ENCODE results near the gene DAZAP1. TPM values are rescaled to one million over a fixed set of nuclear protein-coding genes. Genes with fewer than 3 reads are reported as not detected.
"Not testable (repeated sequence)": the region's sequence is repeated elsewhere in the genome, so short reads cannot be mapped to it uniquely, and the experiment has no call there.

DAZAP1 gene
- total and polyA plus RNA-seq, 5 donors from 2014 or later = 2.4 to 153 (median 5.0) TPM

GRCh38 chr19:1434577-1435060, 27.2 kb downstream of the DAZAP1 start:
- no peak overlapping the region for H3K27ac ChIP-seq (ENCODE audit: insufficient read depth, low read length, poor library complexity, severe bottlenecking)
- H3K4me1 ChIP-seq (ENCODE audit: control insufficient read depth, insufficient read depth, low read length, poor library complexity, severe bottlenecking) = peaks cover 12% of the 10 kb centered on the region
- Mint-ChIP-seq H3K9me3 (peaks cover 0 to 2% (median 0%) of the 10 kb centered on the region in 7 donors), H3K4me3 (no peak overlapping the region), H3K27me3 (peaks cover 9% of the 10 kb centered on the region), H3K36me3 (peaks cover 7% of the 10 kb centered on the region), H3K4me1 (peaks cover 0 to 12% (median 6%) of the 10 kb centered on the region in 4 donors), H3K27ac (no peak overlapping the region)
- H3K4me3 ChIP-seq (ENCODE audit: low read depth, low read length) = no peak overlapping the region
- DNase-seq (no peak), ATAC-seq (ENCODE audit: low read depth in 2 of 2) (no peak)
- peaks cover 45% of the 10 kb centered on the region for H3K36me3 ChIP-seq (ENCODE audit: control insufficient read depth, insufficient read depth, low read length)
- no peaks in the 10 kb centered on the region for H3K27me3 ChIP-seq (ENCODE audit: control insufficient read depth, insufficient read depth, low read length)
- H3K9me3 ChIP-seq (ENCODE audit: control insufficient read depth in 2 of 2, low read length in 2 of 2) = no peaks in the 10 kb centered on the region

- Mint-ChIP-seq H3K4me1 (peaks cover 0 to 18% (median 7%) of the 10 kb centered on the region in 4 donors), H3K9me3 (peaks cover 0 to 2% (median 0%) of the 10 kb centered on the region in 7 donors), H3K27me3 (peaks cover 9% of the 10 kb centered on the region), H3K27ac (no peak overlapping the region), H3K4me3 (peak overlapping the region in 1 of 4 donors; percentile 63), H3K36me3 (peaks cover 7% of the 10 kb centered on the region)
- Histone ChIP-seq H3K27ac (ENCODE audit: insufficient read depth, low read length, poor library complexity, severe bottlenecking) (no peak overlapping the region), H3K4me1 (ENCODE audit: control insufficient read depth, insufficient read depth, low read length, poor library complexity, severe bottlenecking) (peaks cover 20% of the 10 kb centered on the region), H3K9me3 (ENCODE audit: control insufficient read depth in 2 of 2, low read length in 2 of 2) (no peaks in the 10 kb centered on the region), H3K4me3 (ENCODE audit: low read depth, low read length) (no peak overlapping the region), H3K36me3 (ENCODE audit: control insufficient read depth, insufficient read depth, low read length) (peaks cover 41% of the 10 kb centered on the region), H3K27me3 (ENCODE audit: control insufficient read depth, insufficient read depth, low read length) (no peaks in the 10 kb centered on the region)
- ATAC-seq (ENCODE audit: low read depth in 2 of 2) (no peak), DNase-seq (no peak)
Measured at GRCh38 chr19:1435378-1435989, 28.1 kb downstream of the DAZAP1 start.

GRCh38 chr19:1437609-1438008, 30.2 kb downstream of the DAZAP1 start:
- no peak overlapping the region for H3K4me3 ChIP-seq (ENCODE audit: low read depth, low read length)

GRCh38 chr19:1438035-1438932, 30.9 kb downstream of the DAZAP1 start, which contains the start of gene RPS15:
Gene RPS15 (plus strand): TSS chr19:1438396. CDS start chr19:1438426, 30 bp downstream.
- ATAC-seq (ENCODE audit: low read depth in 2 of 2) = peak; percentile 77 to 83
- peaks cover 0 to 32% (median 13%) of the 10 kb centered on the region in 4 donors for H3K4me1 Mint-ChIP-seq
- H3K36me3 Mint-ChIP-seq = peaks cover 7% of the 10 kb centered on the region
- Histone ChIP-seq H3K9me3 (ENCODE audit: control insufficient read depth in 2 of 2, low read length in 2 of 2) (no peaks in the 10 kb centered on the region), H3K4me3 (ENCODE audit: low read depth, low read length) (peak within 1 kb of the TSS; percentile 78), H3K27ac (ENCODE audit: insufficient read depth, low read length, poor library complexity, severe bottlenecking) (peak within 1 kb of the TSS; percentile 87), H3K27me3 (ENCODE audit: control insufficient read depth, insufficient read depth, low read length) (no peaks in the 10 kb centered on the region), H3K36me3 (ENCODE audit: control insufficient read depth, insufficient read depth, low read length) (peaks cover 37% of the 10 kb centered on the region), H3K4me1 (ENCODE audit: control insufficient read depth, insufficient read depth, low read length, poor library complexity, severe bottlenecking) (peaks cover 25% of the 10 kb centered on the region)
- peak within 1 kb of the TSS; percentile 90 to 99 (median 98) for H3K4me3 Mint-ChIP-seq
- peak; percentile 92 to 97 (median 97) for DNase-seq
- peak within 1 kb of the TSS; percentile 96 to 100 (median 98) for H3K27ac Mint-ChIP-seq
- H3K9me3 Mint-ChIP-seq = peaks cover 0 to 2% (median 0%) of the 10 kb centered on the region in 7 donors
- H3K27me3 Mint-ChIP-seq = peaks cover 9% of the 10 kb centered on the region

More at GRCh38 chr19:1437609-1438008, 30.2 kb downstream of the DAZAP1 start:
- Histone ChIP-seq H3K4me1 (ENCODE audit: control insufficient read depth, insufficient read depth, low read length, poor library complexity, severe bottlenecking) (peaks cover 25% of the 10 kb centered on the region), H3K9me3 (ENCODE audit: control insufficient read depth in 2 of 2, low read length in 2 of 2) (no peaks in the 10 kb centered on the region), H3K36me3 (ENCODE audit: control insufficient read depth, insufficient read depth, low read length) (peaks cover 42% of the 10 kb centered on the region), H3K27me3 (ENCODE audit: control insufficient read depth, insufficient read depth, low read length) (no peaks in the 10 kb centered on the region), H3K27ac (ENCODE audit: insufficient read depth, low read length, poor library complexity, severe bottlenecking) (no peak overlapping the region)
- DNase-seq (no peak), ATAC-seq (ENCODE audit: low read depth in 2 of 2) (no peak)
- Mint-ChIP-seq H3K27ac (peak overlapping the region in 1 of 3 donors; percentile 96), H3K36me3 (peaks cover 7% of the 10 kb centered on the region), H3K4me1 (peaks cover 0 to 30% (median 12%) of the 10 kb centered on the region in 4 donors), H3K4me3 (peak overlapping the region; percentile 90 to 99 (median 98)), H3K27me3 (peaks cover 9% of the 10 kb centered on the region), H3K9me3 (peaks cover 0 to 2% (median 0%) of the 10 kb centered on the region in 7 donors)

- Histone ChIP-seq H3K36me3 (ENCODE audit: control insufficient read depth, insufficient read depth, low read length) (peaks cover 31% of the 10 kb centered on the region), H3K4me1 (ENCODE audit: control insufficient read depth, insufficient read depth, low read length, poor library complexity, severe bottlenecking) (peaks cover 25% of the 10 kb centered on the region), H3K4me3 (ENCODE audit: low read depth, low read length) (peak overlapping the region; percentile 78), H3K27ac (ENCODE audit: insufficient read depth, low read length, poor library complexity, severe bottlenecking) (peak overlapping the region; percentile 87), H3K27me3 (ENCODE audit: control insufficient read depth, insufficient read depth, low read length) (no peaks in the 10 kb centered on the region), H3K9me3 (ENCODE audit: control insufficient read depth in 2 of 2, low read length in 2 of 2) (no peaks in the 10 kb centered on the region)
- Mint-ChIP-seq H3K36me3 (peaks cover 7% of the 10 kb centered on the region), H3K27ac (peak overlapping the region; percentile 60 to 98 (median 96)), H3K4me3 (peak overlapping the region; percentile 90 to 99 (median 98)), H3K9me3 (peaks cover 0 to 2% (median 0%) of the 10 kb centered on the region in 7 donors), H3K4me1 (peaks cover 0 to 32% (median 13%) of the 10 kb centered on the region in 4 donors), H3K27me3 (peaks cover 9% of the 10 kb centered on the region)
- DNase-seq (no peak), ATAC-seq (ENCODE audit: low read depth in 2 of 2) (no peak)
Measured at GRCh38 chr19:1438933-1439354, 31.6 kb downstream of the DAZAP1 start.

- H3K27me3 Mint-ChIP-seq = peaks cover 14% of the 10 kb centered on the region
- not testable (repeated sequence) for H3K4me3 ChIP-seq (ENCODE audit: low read depth, low read length)
Measured at GRCh38 chr19:1439525-1440417, 32.4 kb downstream of the DAZAP1 start.

More at GRCh38 chr19:1439525-1440417, 32.4 kb downstream of the DAZAP1 start:
- not testable (repeated sequence) for H3K27me3 ChIP-seq (ENCODE audit: control insufficient read depth, insufficient read depth, low read length); H3K9me3 ChIP-seq (ENCODE audit: control insufficient read depth in 2 of 2, low read length in 2 of 2); H3K36me3 Mint-ChIP-seq; ATAC-seq (ENCODE audit: low read depth in 2 of 2); H3K9me3 Mint-ChIP-seq; DNase-seq
- peak overlapping the region; percentile 79 to 98 (median 96) for H3K27ac Mint-ChIP-seq
- Histone ChIP-seq H3K27ac (ENCODE audit: insufficient read depth, low read length, poor library complexity, severe bottlenecking) (peak overlapping the region; percentile 87), H3K36me3 (ENCODE audit: control insufficient read depth, insufficient read depth, low read length) (peaks cover 24% of the 10 kb centered on the region), H3K4me1 (ENCODE audit: control insufficient read depth, insufficient read depth, low read length, poor library complexity, severe bottlenecking) (peaks cover 28% of the 10 kb centered on the region)
- peaks cover 0 to 38% (median 13%) of the 10 kb centered on the region in 4 donors for H3K4me1 Mint-ChIP-seq
- H3K4me3 Mint-ChIP-seq = peak overlapping the region; percentile 90 to 99 (median 98)

Measured in CD4-positive, CD25-positive, alpha-beta regulatory T cell (primary cell).